OCI-LY7 (cell line): ENCODE data around the gene PDE2A. TPM values are rescaled to one million over a fixed set of nuclear protein-coding genes. Genes with fewer than 3 reads are reported as not detected.

Source experiments
- BruUV-seq: library from RNA; stranded (reverse); fragments of 400-500 nt; replicated peaks from 2 replicates; lab custom pipeline; 2021; lab: Mats Ljungman, UMichigan
- CTCF ChIA-PET: fragments of 300-600 bp; sonication (Branson Sonifier 250); formaldehyde crosslinking; loops from one replicate; lab custom pipeline; 2022; ENCODE audit warnings: antibody characterized with exemption; ENCODE audit not compliant: unreplicated experiment; lab: Charles Lee
- POLR2A ChIA-PET: fragments of 300-600 bp; sonication (Branson Sonifier 250); formaldehyde crosslinking; loops from one replicate; lab custom pipeline; 2022; ENCODE audit warnings: antibody characterized with exemption; lab: Charles Lee
- DNase-seq: peaks from one replicate; pipeline ENCODE4 v3.0.0-alpha.2; 2015; ENCODE audit warnings: low spot score
- H2AFZ ChIP-seq: fragments of 200-600 bp; sonication (generic), shearing (Covaris generic); 2 replicates; pipeline ENCODE4 v1.6.1; 2014; ENCODE audit warnings: mild to moderate bottlenecking, antibody characterized with exemption, low read length, moderate library complexity
- H3K27ac ChIP-seq: fragments of 200-600 bp; sonication (generic); 2 replicates; pipeline ENCODE4 v1.5.1; 2014; ENCODE audit warnings: mixed run types, low read depth, mild to moderate bottlenecking, moderate library complexity, low read length, inconsistent platforms; ENCODE audit not compliant: poor library complexity, severe bottlenecking
- H3K36me3 ChIP-seq: fragments of 200-600 bp; sonication (generic); 2 replicates; pipeline ENCODE4 v1.6.1; 2014; ENCODE audit warnings: mild to moderate bottlenecking, antibody characterized with exemption, low read length, moderate library complexity, mixed read lengths; ENCODE audit not compliant: insufficient read depth
- H3K4me1 ChIP-seq: fragments of 200-600 bp; sonication (generic); 2 replicates; pipeline ENCODE4 v1.5.1; 2014; ENCODE audit warnings: mild to moderate bottlenecking, low read length; ENCODE audit not compliant: insufficient read depth, poor library complexity, severe bottlenecking
- H3K4me2 ChIP-seq: fragments of 200-600 bp; sonication (generic); 2 replicates; pipeline ENCODE4 v1.6.1; 2014; ENCODE audit warnings: mild to moderate bottlenecking, low read length
- H3K4me3 ChIP-seq: fragments of 200-600 bp; sonication (generic); 2 replicates; pipeline ENCODE4 v1.5.1; 2014; ENCODE audit warnings: mild to moderate bottlenecking, low read depth, low read length; ENCODE audit not compliant: poor library complexity, severe bottlenecking
- H3K79me2 ChIP-seq: fragments of 200-600 bp; sonication (generic); 2 replicates; pipeline ENCODE4 v1.6.1; 2016; ENCODE audit warnings: low read depth, mild to moderate bottlenecking, low read length, moderate library complexity, mixed read lengths; ENCODE audit not compliant: insufficient read depth
- H3K9me2 ChIP-seq: fragments of 200-600 bp; sonication (generic); 2 replicates; pipeline ENCODE4 v1.6.1; 2016; ENCODE audit warnings: mild to moderate bottlenecking, low read length, mixed read lengths; ENCODE audit not compliant: insufficient read depth
- H3K9me3 ChIP-seq: fragments of 200-600 bp; sonication (generic); 2 replicates; pipeline ENCODE4 v1.6.1; 2014; ENCODE audit warnings: mild to moderate bottlenecking, mixed run types, low read length, mixed read lengths
- H4K20me1 ChIP-seq: fragments of 200-600 bp; sonication (generic); 2 replicates; pipeline ENCODE4 v1.6.1; 2014; ENCODE audit warnings: mild to moderate bottlenecking, antibody characterized with exemption, low read length, moderate library complexity, mixed read lengths; ENCODE audit not compliant: insufficient read depth
- CTCF ChIP-seq: fragments of 200-600 bp; sonication (generic); conservative IDR thresholded peaks from 2 replicates; pipeline ENCODE4 v1.5.1; 2014; ENCODE audit warnings: mild to moderate bottlenecking, antibody characterized with exemption, low read length, moderate library complexity, mixed read lengths
- EZH2phosphoT487 ChIP-seq: fragments of 200-600 bp; sonication (generic); IDR thresholded peaks from 2 replicates; pipeline ENCODE4 v1.6.1; 2018; ENCODE audit warnings: low read depth, borderline replicate concordance, mild to moderate bottlenecking, mixed run types, antibody characterized with exemption, low read length, moderate library complexity, mixed read lengths
- intact Hi-C: fragments of 100-400 bp; cut with micrococcal nuclease; formaldehyde crosslinking; loops from one replicate; pipeline ENCODE4 v1.10.0; 2022; ENCODE audit not compliant: unreplicated experiment
- total RNA-seq, 2 experiments: library from RNA; depleted of rRNA in 1 of 2; stranded (reverse); fragments of >200 nt in 1 of 2; shearing (Covaris generic) in 1 of 2; gene quantifications; 2 replicates each; pipeline ENCODE4 v1.2.3, GENCODE V29; 2014 to 2022

The PDE2A gene
- total RNA-seq, 2 experiments from 2014 or later = 0.68 TPM; not detected in 1

GRCh38 chr11:72670041-72670440 lies 4.2 kb downstream of the PDE2A start:
- peaks cover 8% of the 10 kb centered on the region; the same call in 1 of the 2 replicates for H3K9me3 ChIP-seq
- ChIA-PET POLR2A (no interaction called here), CTCF (no interaction called here)
- no peak for TF ChIP-seq CTCF
- TF ChIP-seq EZH2phosphoT487 = no peak
- intact Hi-C loops = no loop called here
- H4K20me1 ChIP-seq = no peaks in the 10 kb centered on the region
- H2AFZ ChIP-seq = no peak overlapping the region
- H3K4me3 ChIP-seq = no peak overlapping the region
- no peaks in the 10 kb centered on the region for H3K79me2 ChIP-seq
- no TSS peak for BruUV-seq
- no peaks in the 10 kb centered on the region for H3K9me2 ChIP-seq
- no peaks in the 10 kb centered on the region for H3K4me1 ChIP-seq
- H3K4me2 ChIP-seq = no peak overlapping the region
- no peaks in the 10 kb centered on the region for H3K36me3 ChIP-seq
- DNase-seq = no peak
- no peak overlapping the region for H3K27ac ChIP-seq

GRCh38 chr11:72669527-72669926 lies 4.7 kb downstream of the PDE2A start:
- intact Hi-C loops = no loop called here
- Histone ChIP-seq H2AFZ (no peak overlapping the region), H4K20me1 (no peaks in the 10 kb centered on the region), H3K36me3 (no peaks in the 10 kb centered on the region), H3K27ac (no peak overlapping the region), H3K4me1 (no peaks in the 10 kb centered on the region), H3K9me3 (peaks cover 8% of the 10 kb centered on the region; the same call in 1 of the 2 replicates), H3K4me2 (no peak overlapping the region), H3K79me2 (no peaks in the 10 kb centered on the region), H3K9me2 (no peaks in the 10 kb centered on the region), H3K4me3 (no peak overlapping the region)
- TF ChIP-seq CTCF (no peak), EZH2phosphoT487 (no peak)
- POLR2A ChIA-PET = no interaction called here
- no TSS peak for BruUV-seq
- no peak for DNase-seq
- CTCF ChIA-PET = no interaction called here

GRCh38 chr11:72668629-72669347 lies 5.4 kb downstream of the PDE2A start:
- Histone ChIP-seq H3K9me3 (peaks cover 8% of the 10 kb centered on the region; the same call in 1 of the 2 replicates), H2AFZ (no peak overlapping the region), H3K27ac (no peak overlapping the region), H3K4me1 (no peaks in the 10 kb centered on the region), H3K79me2 (no peaks in the 10 kb centered on the region), H4K20me1 (no peaks in the 10 kb centered on the region), H3K36me3 (no peaks in the 10 kb centered on the region), H3K4me3 (no peak overlapping the region), H3K9me2 (no peaks in the 10 kb centered on the region), H3K4me2 (no peak overlapping the region)
- TF ChIP-seq CTCF (no peak), EZH2phosphoT487 (no peak)
- BruUV-seq = no TSS peak
- intact Hi-C loops = no loop called here
- DNase-seq = no peak
- CTCF ChIA-PET = interaction anchor here (1.0 kb wide), 1 partner anchor 43 kb away, joined by 4 read pairs; no protein-coding TSS in a partner anchor
- POLR2A ChIA-PET = no interaction called here
